HUES48 (cell line): ENCODE data around the gene TNK2.

Experiments
- H3K27ac ChIP-seq: one replicate; pipeline ENCODE4 v1.7.0; 2013; ENCODE audit warnings: low read depth, low read length, inconsistent platforms
- H3K27me3 ChIP-seq: 2 replicates; pipeline ENCODE4 v1.6.1; 2013; ENCODE audit warnings: mild to moderate bottlenecking, low read length; ENCODE audit not compliant: control insufficient read depth, insufficient read depth
- H3K36me3 ChIP-seq: 2 replicates; pipeline ENCODE4 v1.6.1; 2013; ENCODE audit warnings: low read length; ENCODE audit not compliant: control insufficient read depth, insufficient read depth
- H3K4me1 ChIP-seq: 2 replicates; pipeline ENCODE4 v1.6.1; 2013; ENCODE audit warnings: mild to moderate bottlenecking, low read length; ENCODE audit not compliant: control insufficient read depth, insufficient read depth
- H3K4me3 ChIP-seq: 2 replicates; pipeline ENCODE4 v1.5.1; 2013; ENCODE audit warnings: mild to moderate bottlenecking, low read depth, low read length
- H3K9ac ChIP-seq: 2 replicates; pipeline ENCODE4 v1.6.1; 2013; ENCODE audit warnings: mild to moderate bottlenecking, low read depth, low read length, moderate library complexity
- H3K9me3 ChIP-seq: 2 replicates; pipeline ENCODE4 v1.6.1; 2013; ENCODE audit warnings: low read length; ENCODE audit not compliant: control insufficient read depth, insufficient read depth

The TNK2 gene

DNA sequence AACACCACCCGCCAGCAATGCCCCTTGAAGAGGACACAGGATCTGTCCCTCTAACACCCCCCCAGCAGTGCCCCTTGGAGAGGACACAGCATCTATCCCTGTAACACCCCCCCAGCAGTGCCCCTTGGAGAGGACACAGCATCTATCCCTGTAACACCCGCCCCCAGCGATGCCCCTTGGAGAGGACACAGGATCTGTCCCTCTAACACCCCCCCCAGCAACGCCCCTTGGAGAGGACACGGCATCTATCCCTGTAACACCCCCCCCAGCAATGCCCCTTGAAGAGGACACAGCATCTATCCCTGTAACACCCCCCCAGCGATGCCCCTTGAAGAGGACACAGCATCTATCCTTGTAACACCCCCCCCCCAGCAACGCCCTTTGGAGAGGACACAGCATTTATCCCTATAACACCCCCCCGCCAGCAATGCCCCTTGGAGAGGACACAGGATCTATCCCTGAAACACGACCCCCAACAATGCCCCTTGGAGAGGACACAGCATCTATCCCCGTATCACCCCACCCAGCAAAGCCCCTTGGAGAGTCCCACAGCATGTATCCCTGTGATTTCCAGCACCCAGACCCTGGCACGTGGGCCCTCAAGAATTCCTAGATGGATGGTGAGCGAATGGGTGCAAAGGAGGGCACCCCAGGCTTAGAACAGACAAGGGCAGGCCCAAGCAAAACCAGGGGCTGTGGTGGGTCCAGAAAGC is 26.9 kb downstream of the TNK2 start:
- no peaks in the 10 kb centered on the region for H3K27me3 ChIP-seq
- no peaks in the 10 kb centered on the region; the same call in 1 of the 2 replicates for H3K4me1 ChIP-seq
- no peaks in the 10 kb centered on the region for H3K9me3 ChIP-seq
- H3K4me3 ChIP-seq: no peak overlapping the region
- H3K9ac ChIP-seq: no peak overlapping the region
- H3K36me3 ChIP-seq: peaks cover 41% of the 10 kb centered on the region
- H3K27ac ChIP-seq: no peak overlapping the region

DNA sequence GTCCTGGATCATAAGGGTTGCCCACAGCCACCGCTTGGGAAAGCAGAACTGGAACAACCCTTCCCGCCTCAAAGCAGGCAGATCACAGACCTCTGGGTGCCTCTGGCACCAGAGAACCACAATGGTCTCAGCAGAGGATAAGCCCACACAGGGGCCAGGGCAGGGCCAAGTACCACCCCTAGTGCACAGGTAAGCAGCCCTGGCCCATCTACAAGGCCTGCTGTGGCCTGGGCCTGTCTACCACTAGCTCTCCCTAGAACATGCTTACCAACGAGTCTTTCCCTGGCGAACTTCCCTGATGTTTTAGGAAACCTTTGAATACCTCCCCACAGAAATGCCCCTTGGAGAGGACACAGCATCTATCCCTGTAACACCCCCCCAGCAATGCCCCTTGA is 28.3 kb downstream of the TNK2 start:
- no peaks in the 10 kb centered on the region for H3K9me3 ChIP-seq
- no peaks in the 10 kb centered on the region for H3K4me1 ChIP-seq
- H3K27me3 ChIP-seq: no peaks in the 10 kb centered on the region
- H3K4me3 ChIP-seq: no peak overlapping the region
- H3K36me3 ChIP-seq: peaks cover 41% of the 10 kb centered on the region
- H3K9ac ChIP-seq: no peak overlapping the region
- no peak overlapping the region for H3K27ac ChIP-seq

DNA sequence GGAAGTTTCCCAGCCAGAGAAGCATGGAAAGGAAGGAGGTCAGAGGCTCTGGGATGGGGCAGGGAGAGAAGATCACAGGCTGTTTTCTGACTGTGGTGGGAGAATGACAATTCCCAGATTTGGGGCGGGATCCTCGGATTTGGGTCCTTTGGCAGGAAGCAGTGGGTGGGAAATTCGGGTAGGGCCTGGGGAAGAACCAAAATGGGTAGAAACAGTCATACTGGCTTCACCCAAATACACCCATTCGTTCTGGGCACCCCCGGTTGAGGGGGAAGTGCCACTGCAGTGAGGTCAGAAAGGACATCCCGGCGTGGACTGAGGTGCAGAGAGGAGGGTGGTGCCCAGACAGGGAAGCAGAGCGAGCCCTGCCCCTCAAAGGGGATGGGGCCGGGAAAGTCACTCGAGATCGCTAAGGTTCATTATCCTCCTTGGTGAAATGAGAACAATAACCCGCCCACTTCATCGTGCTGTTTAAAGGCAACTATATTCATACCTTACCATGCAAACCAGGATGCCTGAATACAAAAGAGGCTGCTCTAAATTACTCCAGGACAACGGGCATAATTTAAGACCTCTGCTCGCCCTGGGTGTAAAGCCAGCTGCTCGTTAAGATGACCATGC is 28.8 kb downstream of the TNK2 start:
- Histone ChIP-seq H3K27ac (no peak overlapping the region), H3K9me3 (no peaks in the 10 kb centered on the region), H3K9ac (no peak overlapping the region), H3K4me3 (no peak overlapping the region), H3K4me1 (no peaks in the 10 kb centered on the region), H3K36me3 (peaks cover 41% of the 10 kb centered on the region), H3K27me3 (no peaks in the 10 kb centered on the region)

DNA sequence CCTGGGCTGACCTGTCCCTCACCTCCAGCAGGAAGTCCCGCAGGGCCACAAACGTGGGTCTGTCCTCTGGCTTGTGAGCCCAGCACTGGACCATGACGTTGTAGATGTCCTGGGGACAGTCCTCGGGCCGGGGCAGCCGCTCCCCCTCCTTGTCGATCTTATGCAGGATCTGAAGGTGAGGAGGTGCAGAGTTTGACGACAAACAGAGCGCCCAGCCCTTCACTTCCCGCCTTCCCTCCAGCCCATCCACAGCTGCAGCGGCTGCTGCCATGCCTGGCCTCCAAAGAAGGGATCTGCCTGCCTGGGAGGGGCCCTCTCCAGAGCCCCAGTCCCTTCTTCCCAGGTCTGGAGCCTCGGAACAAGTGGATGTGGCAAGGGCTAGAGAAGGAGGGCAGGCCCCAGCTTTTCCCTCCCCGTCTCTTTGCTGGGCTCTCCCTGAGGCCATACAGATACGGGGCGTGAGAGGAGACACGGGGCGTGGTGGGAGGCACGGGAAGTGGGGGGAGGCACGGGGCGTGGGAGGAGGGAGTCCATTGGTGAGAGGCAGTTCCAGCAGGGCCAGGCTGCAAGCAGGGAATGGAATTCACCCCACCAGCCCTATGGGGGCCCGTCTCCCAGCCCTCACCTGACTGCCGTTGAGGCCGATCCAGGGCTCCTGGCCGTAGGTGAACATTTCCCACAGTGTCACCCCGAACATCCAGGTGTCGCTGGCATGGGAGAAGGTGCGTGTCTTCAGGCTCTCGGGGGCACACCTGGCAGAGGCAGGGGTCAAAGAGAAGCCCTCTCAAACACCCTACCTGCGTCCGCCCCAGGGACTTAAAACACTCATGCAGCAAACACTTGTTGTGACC is 29.7 kb downstream of the TNK2 start:
- Histone ChIP-seq H3K4me1 (no peaks in the 10 kb centered on the region), H3K4me3 (no peak overlapping the region), H3K9ac (no peak overlapping the region), H3K36me3 (peaks cover 38% of the 10 kb centered on the region), H3K27ac (no peak overlapping the region), H3K27me3 (no peaks in the 10 kb centered on the region), H3K9me3 (no peaks in the 10 kb centered on the region)

DNA sequence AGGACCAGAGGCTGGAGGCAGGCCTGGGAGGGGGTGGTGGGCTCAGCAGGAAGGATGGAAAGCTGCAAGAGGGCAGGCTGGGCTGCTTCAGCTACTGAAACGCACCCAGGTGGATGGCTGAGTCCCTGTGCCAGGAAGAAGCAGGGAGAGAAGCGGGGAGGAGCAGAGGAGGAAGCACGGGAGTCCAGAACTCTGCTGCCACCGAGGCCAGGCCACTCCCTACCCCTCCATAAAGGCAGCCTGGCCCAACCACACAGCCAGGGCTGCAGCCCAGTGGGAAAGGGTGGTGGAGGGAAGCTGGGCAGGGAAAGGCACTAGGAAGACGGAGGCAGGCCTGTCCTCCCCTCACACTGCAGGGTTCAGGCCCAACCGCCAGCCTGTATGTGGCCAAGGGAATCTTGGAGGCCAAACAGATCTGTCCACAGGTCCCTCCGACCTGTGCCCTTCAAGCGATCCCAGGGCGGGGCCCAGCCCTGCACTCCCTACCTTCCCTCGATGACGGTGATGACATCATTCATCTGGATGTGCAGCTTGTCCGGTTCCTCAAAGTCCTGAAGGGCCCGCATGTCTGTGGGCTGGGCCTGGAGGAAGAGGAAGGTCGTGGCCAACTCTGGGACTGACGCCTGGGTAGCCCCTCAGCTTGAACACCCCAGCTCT is 30.5 kb downstream of the TNK2 start:
- H3K36me3 ChIP-seq: peaks cover 35% of the 10 kb centered on the region
- no peak overlapping the region for H3K9ac ChIP-seq
- no peak overlapping the region for H3K27ac ChIP-seq
- H3K4me3 ChIP-seq: no peak overlapping the region
- no peaks in the 10 kb centered on the region for H3K27me3 ChIP-seq
- H3K4me1 ChIP-seq: no peaks in the 10 kb centered on the region
- H3K9me3 ChIP-seq: no peaks in the 10 kb centered on the region

DNA sequence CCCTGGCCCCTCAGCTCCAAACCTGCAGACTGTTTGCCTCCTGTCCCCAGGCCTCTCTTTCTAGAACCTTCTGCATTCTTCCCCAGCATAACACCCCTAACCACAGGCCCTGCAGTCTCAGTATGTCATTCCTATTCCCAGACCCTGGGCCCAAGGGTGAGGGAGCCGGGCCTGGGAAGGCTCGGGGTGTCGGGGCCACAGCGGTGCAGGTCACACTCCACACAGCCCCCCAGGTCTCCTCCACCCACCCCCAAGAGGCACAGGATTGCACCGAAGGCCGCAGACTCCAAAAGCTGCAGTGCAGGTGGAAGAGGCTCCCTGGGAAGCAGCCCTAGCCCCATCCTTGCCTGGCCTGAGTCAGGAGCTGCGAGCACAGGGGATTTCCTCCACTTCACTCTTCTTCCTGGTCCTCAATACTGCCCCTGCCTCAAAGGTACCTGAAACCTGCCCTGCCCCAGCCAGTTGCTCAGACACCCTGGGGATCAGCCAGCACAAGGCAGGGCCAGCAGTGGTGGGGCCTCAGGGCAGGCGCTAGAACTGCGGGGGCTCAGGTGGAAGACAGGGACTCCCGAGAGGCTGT is 31.1 kb downstream of the TNK2 start:
- peaks cover 36% of the 10 kb centered on the region for H3K36me3 ChIP-seq
- no peak overlapping the region for H3K9ac ChIP-seq
- H3K4me3 ChIP-seq: no peak overlapping the region
- no peaks in the 10 kb centered on the region for H3K27me3 ChIP-seq
- no peaks in the 10 kb centered on the region for H3K4me1 ChIP-seq
- H3K27ac ChIP-seq: no peak overlapping the region
- H3K9me3 ChIP-seq: no peaks in the 10 kb centered on the region

DNA sequence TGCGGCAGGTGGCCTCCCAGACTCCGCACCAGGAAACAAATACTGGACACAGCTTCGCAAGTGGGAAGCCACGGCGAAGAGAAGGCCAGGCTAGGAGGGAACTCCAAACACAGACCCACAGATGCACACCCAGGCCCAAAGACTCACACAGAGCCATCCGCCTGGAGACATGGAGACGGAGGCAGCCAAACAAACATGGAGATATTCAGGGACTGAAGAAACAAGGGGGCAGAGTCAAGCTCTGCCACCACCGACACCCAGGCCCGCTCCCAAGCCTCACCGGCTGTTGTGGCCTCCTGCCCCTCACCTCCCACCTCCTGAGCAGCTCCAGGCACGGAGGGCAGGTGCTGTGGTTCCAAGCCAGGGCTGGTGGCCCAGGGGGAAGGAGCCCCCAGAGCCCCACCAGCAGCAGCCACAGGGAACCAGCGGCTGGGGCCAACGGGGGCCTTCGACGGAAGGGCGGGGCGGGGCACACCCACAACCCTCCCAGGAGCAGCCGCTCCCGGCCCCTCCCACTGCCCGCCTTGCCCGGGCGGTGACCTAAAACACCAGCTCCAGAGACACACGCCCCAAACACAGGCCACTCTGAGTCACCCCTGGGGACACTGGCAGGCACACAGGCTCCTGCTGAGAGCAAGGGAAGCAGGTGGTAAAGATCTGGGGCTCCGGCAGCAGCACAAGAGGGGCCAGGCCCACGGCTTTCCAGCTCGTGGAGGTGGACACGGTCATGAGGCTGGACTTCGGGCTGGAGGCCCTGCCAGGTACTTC is 31.9 kb downstream of the TNK2 start:
- no peak overlapping the region for H3K27ac ChIP-seq
- peaks cover 35% of the 10 kb centered on the region for H3K36me3 ChIP-seq
- H3K9me3 ChIP-seq: no peaks in the 10 kb centered on the region
- no peaks in the 10 kb centered on the region for H3K4me1 ChIP-seq
- no peak overlapping the region for H3K4me3 ChIP-seq
- no peaks in the 10 kb centered on the region for H3K27me3 ChIP-seq
- no peak overlapping the region for H3K9ac ChIP-seq

DNA sequence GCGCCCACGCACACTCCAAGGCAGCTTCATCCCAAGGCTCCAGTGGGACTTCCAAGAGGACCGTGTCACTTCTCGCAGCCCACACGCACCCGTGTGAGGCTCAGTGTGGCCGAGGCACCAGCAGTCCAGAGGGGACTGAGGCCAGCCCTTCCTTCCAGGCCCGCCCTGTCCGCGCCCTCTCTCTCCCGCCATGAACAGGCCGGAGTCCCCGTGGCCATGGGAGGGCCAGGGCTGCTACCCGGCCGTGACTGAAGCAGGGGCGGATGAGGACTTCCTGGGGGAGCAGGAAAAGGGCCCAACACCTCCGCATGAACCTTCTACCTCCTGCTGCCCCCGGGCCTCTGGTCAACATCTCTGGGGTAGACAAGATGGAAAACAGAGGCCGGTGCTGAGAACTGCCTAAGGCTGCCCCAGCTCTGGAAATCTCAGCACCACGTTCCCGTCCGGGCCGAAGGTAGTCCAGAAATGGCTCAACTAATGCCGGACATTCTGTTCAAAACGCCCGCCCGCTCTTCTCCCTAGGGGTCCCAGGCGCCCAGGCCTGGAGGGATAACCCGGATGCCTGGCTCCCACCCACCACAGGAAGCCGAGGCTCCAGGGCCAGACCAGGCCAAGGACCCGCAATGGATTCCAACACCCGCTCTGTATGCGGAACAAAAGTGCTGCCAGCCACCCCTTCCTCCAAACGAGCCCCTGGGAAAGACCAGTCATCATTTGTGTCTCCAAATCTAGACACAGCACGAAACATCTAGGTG is 32.7 kb downstream of the TNK2 start:
- Histone ChIP-seq H3K27ac (no peak overlapping the region), H3K36me3 (peaks cover 42% of the 10 kb centered on the region), H3K9me3 (no peaks in the 10 kb centered on the region), H3K4me1 (no peaks in the 10 kb centered on the region), H3K4me3 (no peak overlapping the region), H3K9ac (no peak overlapping the region), H3K27me3 (no peaks in the 10 kb centered on the region)

DNA sequence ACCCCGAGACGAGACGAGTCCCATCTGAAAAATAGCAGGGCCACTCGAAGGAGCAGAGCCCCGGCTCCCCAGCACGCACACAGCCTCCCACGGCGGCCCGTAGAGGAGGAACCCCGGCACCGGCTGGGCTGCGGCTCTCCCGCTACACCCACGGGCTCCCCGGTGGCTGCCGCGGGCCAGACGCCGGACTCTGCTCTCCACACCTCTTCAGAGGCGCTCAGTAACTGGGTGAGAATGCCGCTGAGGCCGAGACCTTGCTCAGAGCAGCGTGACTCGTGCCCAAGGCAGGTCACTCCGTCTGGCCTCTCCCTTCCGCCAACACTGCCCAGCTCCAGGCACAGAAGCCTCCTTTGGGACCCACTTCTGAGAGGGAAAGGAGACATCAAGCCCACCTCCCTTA is 34.4 kb downstream of the TNK2 start:
- no peak overlapping the region for H3K27ac ChIP-seq
- H3K4me1 ChIP-seq: no peaks in the 10 kb centered on the region
- no peak overlapping the region for H3K9ac ChIP-seq
- H3K4me3 ChIP-seq: no peak overlapping the region
- no peaks in the 10 kb centered on the region for H3K9me3 ChIP-seq
- H3K36me3 ChIP-seq: peaks cover 37% of the 10 kb centered on the region
- H3K27me3 ChIP-seq: no peaks in the 10 kb centered on the region
